Stimulated activated CD4-positive, alpha-beta T cell treated with anti-CD3 and anti-CD28 coated beads, TNF-alpha, amount 100 ng/mL, for 4 hours (primary cell): ENCODE data around the gene SPATS2.
"Not testable (repeated sequence)": the region's sequence is repeated elsewhere in the genome, so short reads cannot be mapped to it uniquely, and the experiment has no call there.

Source experiments
- DNase-seq, 3 experiments: peaks; one replicate each; pipeline ENCODE4 v3.0.0-alpha.2; 2020; ENCODE audit warnings: low read depth in 3 of 3

The SPATS2 gene

DNA sequence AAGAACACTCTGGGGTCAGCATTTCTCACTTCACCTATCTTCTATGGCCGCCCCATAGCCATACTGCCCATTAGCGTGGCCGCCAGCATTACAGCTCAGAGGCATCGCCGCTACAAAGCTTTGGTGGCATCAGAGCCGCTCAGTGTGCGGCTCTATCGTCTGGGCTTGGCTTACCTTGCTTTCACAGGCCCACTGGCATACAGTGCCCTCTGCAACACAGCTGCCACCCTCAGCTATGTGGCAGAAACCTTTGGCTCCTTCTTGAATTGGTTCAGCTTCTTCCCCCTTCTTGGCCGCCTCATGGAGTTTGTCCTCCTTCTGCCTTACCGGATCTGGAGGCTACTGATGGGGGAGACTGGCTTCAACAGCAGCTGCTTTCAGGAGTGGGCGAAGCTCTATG lies 18.0 kb upstream of the SPATS2 start:
- DNase-seq, result no peak

DNA sequence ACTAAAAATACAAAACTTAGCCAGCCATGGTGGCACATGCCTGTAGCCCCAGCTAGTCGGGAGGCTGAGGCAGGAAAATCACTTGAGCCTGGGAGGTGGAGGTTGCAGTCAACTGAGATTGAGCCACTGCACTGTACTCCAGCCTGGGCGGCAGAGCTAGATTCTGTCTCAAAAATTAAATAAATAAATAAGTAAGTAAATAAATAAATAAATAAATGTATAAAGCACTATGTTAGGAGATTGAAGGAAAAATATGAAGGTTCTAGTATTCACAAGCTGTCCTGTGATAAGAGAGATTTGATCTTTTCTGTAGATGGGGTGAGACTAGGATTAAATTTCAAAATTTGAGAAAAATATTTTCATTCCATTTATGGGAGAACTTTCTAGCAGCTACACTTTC lies 14.9 kb upstream of the SPATS2 start:
- DNase-seq, result no peak

DNA sequence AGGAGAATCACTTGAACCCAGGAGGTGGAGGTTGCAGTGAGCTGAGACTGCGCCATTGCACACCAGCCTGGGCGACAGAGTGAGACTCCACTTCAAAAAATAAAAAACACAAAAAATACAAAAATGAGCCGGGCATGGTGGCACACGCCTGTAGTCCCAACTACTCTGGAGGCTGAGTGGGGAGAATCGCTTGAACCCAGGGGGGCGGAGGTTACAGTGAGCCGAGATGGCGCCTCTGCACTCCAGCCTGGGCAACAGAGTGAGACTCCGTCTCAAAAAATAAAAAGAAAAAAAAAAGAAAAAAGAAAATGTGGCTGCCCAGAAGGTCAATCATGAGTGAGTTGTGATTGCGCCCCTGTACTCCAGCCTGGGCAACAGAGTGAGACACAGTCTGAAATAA lies 11.3 kb upstream of the SPATS2 start:
- DNase-seq, result no peak

DNA sequence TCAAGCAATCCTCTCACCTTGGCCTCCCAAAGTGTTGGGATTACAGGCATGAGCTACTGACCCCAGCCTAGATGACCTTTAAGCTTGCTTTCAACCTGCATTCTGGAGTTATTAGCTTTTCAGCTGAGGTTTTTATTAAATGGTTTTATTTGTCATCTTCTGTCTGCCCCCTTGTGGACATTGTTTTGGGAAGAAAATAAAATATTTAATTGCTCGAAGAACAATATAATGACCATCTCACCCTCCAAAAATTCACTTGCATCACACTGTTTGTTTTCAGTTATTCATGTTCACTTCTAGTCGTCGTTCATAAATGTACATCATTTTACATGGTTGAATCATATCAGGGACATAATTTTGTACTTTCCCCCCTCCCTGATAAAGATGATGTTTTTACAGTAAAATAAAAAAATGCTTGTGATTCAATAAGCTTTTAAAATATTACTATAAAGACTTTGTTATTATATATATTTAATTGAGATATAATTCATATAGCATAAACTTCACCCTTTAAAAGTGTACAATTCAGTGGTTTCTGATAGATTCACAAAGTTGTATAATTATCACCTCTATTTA lies 10.1 kb upstream of the SPATS2 start:
- no peak for DNase-seq

DNA sequence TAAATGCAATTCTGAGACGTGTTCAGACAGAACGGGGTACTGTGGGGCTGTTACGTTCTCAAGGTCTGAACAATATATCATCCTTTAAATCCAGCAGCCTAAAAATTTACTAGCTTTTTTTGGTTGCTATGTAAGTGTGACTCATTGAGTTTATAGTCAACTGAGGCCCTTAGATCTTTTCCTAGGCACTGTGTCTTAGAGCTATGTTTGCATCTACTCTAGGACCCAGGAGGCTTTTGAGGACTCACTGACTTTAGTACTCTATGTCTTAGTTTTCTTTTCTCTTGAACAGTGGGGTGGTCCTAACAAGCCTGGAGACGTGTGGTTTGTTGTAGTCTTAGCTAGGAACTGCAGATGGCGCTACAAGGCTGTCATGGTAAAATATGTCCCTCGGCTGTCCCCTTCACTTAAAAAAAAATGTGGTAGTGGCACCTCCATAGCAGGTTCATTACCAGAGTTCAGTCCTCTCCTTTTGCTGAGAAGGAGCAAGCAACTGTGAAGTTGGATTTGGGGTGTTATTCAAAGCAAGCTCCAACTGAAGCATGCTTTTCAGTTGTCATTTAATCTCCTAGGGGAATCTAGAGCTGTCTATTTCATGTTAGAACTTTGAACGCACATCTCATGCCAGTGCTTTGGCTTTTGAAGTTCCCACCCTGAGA lies 8.7 kb upstream of the SPATS2 start:
- no peak for DNase-seq

DNA sequence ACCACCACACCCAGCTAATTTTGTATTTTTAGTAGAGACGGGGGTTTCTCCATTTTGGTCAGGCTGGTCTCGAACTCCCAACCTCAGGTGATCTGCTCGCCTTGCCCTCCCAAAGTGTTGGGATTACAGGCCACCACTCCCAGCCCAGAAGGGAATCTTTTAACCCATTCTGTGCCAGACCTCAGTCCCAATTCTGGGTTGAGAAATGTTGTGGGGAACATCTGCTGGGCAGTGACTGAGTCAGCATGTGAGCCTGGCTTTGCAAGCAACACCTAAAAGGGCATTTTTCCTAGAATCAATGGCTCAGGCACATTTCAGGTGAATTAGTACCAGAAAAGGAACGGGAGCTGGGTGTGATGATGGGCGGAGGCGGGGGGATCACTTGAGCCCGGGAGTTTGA lies 7.6 kb upstream of the SPATS2 start:
- no peak for DNase-seq

DNA sequence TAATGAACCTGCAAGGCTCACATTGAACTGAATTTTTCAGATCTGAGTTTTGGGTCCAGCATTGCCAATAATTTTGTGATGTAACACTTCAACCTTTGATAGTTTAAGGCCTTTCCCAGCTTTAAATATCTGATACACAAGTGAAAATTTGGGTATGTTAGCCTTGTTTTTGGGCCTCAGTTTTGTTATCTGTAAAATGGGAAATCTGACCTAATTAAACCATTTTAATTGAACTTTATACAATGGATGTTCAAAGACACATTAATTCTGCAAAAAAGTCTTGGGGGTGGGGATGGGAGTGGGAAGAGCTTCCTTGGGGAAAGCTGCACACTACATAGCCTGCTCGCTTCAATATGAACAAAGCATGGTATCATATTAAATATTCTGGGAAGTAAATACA lies 5.2 kb upstream of the SPATS2 start:
- DNase-seq, result no peak

DNA sequence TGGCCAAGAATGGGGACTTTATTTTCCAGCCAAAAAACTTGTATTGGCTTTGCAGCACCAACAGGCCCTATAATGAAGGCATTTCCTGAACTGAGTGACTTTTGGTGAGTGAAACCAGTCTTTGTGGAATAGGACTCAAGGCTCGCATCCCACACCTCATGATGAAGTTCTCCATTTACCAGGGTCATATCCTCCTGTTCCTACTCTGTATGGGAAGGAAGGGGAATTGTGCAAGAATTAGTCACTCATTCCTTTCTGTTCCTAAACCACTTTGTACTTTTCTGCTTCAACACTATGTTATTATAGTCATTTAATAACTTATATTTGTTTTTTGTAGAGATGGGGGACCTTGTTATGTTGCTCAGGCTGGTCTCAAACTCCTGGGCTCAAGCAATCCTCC lies 2.3 kb upstream of the SPATS2 start:
- no peak for DNase-seq

DNA sequence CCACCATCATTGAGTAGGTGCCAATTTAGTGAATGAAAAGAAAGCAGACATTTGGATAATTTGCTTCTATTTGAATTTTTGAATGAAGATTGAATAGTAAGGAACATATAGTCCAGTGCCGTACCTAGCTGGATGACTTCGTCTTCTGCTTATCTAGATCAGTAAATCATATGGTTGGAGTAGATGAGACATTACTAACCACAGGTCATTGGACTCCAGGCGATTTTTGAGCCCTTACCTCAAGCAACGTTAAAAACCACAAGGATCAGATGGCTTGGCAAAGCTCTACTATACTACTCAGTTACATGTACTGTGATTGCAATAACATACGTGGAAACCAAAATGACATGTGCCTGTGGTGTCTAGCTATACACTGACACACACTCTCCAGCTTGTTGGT lies 1.7 kb upstream of the SPATS2 start:
- DNase-seq, result no peak

DNA sequence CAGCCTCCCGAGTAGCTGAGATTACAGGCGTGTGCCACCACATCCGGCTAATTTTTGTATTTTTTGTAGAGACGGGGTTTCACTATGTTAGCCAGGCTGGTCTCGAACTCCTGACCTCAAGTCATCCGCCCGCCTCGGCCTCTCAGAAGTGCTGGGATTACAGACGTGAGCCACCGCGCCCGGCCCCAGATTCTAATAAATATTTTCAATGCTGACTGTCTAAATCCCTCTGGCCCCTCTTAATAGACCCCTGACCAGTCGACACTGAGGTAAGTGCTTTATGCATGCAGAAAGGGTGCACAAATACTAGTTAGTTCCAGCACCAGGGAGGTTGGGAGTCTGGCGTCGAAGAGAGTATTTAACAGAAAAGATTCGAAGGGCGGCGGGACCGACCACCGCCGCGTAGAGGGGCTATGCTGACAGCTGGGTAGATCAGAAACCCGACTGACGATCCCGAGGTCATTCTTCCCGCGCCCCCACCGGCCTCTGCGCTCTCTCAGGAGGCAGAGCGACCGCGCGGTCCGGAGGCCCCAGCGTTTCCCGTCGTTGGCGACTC lies 1.1 kb upstream of the SPATS2 start:
- DNase-seq, result no peak

DNA sequence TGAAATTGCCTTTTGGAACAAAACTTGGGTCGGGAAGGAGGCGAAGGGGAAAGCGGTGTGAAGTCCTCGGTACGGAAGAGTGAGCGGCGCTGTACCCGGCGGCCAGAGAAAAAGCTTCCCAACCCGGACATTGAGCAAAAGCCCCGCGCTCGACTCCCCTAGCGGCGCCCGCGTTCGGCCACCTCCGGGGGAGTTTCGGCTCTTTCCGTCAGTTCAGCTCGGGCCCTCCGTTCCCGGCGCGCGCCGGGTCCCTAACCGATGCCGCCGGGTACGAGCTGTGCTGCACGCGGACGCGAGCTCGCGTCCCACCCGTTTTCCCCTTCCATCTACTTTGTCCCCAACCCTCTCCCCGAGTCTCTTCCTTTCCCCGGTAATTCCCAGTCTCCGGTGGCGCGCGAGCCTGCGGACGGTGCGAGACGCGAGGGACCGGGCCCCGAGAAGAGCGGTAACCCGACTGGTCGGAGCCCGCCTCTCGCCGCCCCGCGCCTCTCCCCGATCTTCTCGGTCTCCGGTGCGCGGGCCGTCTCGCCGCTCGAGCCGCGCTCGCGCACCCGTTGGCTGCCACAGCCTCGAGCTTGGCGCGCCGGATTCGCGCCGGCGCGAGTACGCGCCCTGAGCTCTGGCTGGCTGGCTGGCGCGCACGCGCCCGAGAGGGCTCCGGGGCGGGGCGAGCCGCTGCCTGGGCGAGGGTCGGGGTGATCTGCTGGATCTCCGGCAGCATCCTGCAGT lies 446 bp upstream of the SPATS2 start:
- DNase-seq, result peak; percentile 61 to 80 (median 74)

DNA sequence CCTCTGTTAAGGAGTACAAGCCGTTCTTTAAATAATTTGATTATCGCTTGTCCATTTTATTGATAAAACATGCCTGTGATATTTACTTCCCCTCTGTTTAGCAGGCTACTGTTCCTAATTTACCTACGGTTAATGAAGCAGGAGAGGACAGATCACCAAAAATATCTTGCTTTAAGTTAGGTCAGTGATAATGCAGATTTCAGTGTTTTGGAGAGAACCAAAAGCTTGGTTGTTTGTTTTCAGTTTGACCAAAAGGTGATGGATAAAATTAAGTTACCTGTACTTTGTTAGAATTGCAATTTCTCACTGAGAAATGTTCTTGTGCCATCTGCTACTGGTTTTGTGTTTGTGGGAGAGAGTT lies 958 bp downstream of the SPATS2 start:
- no peak for DNase-seq

DNA sequence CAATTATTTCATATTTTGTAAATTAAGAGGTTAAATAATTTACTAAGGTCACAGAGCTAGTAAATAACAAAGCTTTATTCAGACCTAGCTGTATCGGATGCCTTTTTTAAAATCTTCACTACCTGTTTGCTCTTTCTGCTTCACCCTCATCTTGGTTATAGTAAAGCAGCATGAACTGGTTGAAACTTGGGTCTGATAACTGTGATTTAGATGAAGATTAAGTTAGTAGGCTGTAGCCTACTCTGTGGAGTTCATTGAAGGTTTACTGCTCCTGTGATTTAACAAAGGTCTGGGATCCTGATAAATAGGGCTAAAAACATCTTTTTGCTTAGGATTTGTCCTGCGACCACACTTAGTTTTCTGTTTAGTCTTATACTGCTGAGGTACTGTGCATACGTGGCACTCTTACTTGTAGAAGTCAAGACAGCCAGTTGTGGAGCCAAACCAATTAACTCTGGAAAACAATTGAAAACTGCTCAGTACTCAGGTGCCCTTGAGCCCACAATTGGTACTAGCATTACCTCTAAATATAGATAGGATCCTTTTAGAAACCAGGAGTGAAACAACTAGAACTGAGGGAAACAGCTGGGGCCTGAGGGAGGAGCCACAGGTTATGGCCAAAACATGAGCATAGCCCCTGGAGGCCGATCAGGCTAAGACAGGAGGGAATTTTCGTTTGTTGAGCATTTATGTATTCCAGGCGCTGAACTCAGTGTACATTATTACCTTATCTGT lies 2.3 kb downstream of the SPATS2 start:
- no peak for DNase-seq

DNA sequence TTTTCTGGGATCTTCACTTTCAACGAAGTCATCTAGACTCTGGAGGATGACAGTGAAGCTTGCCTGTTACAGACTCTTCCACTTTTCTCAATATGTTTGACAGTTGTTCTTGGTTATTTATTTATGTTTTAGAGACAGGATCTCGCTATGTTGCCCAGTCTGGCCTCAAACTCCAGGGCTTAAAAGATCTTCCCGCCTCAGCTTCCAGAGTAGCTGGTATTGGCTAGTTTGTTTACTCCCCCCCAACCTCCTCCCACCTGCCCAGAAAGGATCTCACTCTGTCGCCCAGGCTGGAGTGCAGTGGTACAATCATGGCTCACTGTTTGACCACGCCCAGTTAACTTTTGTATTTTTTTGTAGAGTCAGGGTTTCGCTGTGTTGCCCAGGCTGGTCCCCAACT lies 3.3 kb downstream of the SPATS2 start:
- DNase-seq, result no peak

DNA sequence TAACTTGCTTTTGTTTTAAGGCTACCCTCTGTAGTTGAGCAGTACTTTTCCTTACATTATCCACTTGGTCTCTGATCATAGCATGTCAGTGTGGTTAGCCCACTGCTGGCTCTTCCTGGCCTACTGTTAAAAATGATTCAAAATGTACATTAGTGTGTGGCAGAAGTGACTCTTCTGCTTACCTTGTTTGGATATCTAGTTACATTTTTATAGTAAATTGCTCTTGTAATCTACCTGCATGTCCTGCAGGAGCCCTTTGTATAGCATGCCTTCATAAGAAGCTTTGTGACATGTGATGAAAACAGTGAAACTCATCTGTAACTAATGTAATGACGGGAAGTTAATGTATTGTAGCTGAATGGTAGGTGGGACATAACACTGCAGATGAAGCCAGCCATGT lies 8.1 kb downstream of the SPATS2 start:
- no peak for DNase-seq

DNA sequence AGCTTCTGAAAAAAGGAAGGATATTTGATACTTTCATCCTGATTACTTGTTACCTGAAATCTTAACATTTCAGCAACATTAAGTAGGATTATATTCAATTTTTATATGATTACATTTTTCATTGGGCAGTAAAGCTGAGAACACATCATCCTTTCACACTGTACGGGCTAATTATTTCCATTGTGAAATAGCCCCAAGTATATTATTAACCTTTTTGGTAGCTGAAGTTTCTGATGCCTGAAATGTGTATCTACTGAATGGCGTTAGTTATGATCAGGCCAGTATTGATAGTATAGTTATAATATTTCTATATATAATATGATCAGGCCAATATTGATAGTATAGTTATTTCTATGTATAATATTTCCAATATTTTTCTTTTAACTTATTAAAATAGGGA lies 10.1 kb downstream of the SPATS2 start:
- no peak for DNase-seq

DNA sequence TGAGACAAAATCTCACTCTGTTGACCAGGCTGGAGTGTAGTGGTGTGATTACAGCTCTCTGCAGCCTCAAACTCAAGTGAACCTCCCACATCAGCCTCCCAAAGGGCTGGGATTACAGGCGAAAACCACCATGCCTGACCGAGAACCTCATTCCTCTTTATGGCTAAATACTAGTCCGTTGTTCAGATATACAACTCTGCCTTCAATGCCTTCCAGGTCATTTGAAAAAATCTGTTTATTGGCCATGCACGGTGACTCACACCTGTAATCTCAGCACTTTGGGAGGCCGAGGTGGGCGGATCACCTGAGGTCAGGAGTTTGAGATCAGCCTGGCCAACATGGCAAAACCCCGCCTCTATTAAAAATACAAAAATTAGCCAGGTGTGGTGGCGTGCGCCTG lies 12.9 kb downstream of the SPATS2 start:
- DNase-seq, result not testable (repeated sequence)

DNA sequence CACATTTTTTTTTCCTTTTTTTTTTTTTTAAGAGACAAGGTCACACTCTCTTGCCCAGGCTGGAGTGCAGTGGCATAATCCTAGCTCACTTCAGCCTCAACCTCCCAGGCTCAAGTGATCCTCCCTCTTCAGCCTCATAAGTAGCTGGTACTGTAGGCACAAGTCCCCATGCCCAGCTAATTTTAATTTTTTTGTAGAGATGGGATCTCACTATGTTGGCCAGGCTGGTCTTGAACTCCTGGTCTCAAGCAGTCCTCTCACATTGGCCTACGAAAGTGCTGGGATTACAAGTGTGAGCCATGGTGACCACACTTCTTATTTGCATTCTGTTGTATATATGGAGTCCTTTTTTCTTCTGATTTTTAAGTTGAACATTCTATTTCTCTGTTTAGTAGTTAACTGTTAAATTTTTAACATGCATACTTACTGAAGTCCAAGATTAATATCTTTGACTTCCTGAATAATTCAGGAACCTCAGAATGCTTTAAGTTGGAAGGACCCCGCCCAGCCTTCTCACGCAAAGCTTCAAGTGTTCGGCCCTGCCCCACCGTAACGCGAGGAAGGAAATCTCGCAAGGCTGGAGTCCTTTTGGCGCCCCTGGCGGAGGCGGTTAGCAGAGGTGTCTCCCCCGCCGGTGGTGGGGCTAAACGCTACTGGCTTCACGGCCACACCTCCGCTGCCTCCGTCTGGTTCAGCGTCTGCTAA lies 21.6 kb downstream of the SPATS2 start:
- peak in 2 of 3 experiments; percentile 26 to 36 for DNase-seq

DNA sequence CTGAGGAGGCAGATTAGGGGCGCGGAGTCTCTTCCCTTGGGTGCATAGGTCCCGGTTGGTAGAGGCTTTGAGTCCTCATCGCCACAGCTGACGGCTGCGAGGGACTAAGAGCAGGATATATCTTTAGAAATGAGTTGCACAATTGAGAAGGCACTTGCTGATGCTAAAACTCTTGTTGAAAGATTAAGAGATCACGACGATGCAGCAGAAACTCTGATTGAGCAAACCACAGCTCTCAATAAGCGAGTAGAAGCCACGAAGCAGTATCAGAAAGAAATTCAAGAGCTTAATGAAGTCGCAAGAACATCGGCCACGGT lies 22.1 kb downstream of the SPATS2 start:
- DNase-seq, result no peak

DNA sequence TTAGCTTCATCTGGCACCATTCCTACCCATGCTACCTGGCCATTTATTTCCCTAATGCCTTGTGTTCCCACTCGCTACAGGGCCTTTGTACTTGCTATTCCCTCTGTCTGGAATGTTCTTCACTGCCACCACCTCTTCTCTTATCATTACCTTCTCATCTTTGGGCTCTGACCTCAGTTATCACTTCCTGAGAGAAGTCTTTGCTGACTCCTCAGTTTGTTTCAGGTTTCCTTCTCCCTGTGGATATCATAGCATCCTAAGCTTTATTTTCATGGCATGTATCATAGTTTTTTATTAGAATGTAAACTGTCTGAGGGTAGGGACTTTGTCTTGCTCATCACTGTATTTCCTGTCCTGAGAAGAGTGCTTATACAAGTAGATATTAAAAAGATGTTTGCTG lies 29.7 kb downstream of the SPATS2 start:
- DNase-seq, result no peak

DNA sequence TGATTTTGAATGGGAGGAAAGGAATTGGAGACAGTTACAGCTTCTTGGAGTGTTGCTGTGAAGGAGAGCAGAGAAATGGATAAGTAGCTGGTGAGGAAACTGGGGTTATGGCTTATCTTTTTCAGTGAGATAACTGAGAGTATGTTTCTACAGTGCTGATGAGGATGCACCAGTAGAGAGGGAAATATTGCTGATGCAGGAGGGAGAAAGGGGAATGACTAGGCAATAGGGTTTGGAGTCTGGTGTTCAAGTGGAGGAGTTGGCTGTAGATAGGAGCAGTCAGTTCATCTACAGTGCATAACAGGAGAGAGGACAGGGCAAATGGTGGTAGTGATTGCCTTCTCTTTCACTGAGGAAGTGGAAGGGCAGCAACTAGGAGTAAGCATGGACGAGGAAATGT lies 33.0 kb downstream of the SPATS2 start:
- DNase-seq, result no peak

DNA sequence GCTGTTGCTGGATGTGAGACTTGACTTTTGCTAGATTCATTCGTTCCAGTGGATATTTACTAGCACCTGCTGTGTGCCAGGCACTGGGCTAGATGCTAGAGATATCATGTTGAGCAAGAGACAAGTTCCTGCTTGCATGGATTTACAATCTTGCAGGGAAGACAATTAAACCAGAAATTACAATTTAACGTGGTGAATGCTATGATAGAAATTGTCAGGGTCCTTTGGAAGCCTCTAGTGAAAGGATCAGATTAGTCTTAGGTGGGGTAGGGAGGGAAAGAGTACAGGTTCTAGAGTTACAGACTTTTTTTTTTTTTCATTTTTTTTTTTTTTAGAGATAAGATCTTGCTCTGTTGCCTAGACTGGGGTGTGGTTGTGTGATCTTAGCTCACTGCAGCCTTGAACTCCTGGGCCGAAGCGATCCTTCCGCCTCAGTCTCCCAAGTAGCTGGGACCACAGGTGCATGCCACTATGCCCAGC lies 36.7 kb downstream of the SPATS2 start:
- DNase-seq, result no peak
